ENCODE results near the gene DAAM2.

Gene DAAM2

DNA sequence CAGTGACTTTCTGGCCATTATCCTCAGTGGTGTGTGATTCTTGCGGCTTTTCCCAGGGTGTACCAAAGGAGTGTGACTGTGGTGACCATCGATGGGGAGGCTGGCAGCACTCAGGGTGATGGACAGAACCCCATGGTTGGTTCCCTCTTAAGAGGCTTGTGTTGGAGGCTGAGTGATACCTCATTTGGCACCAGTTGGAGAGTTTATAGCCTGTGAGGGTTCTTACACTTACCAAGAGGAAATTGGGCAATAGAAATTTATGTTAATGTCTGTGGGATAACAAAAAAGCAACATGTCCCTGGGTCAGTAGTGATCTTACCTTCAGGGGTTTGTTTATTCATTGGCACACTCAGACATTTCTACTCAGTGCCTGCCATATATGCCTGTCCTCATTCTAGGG is 37.2 kb downstream of the DAAM2 start:
- H3K9me3 ChIP-seq (ENCODE audit: insufficient read depth, low read depth, low read length): no peaks in the 10 kb centered on the region
- no peaks in the 10 kb centered on the region for H3K4me1 ChIP-seq (ENCODE audit: insufficient read depth, low read length, poor library complexity, severe bottlenecking)
- H3F3A ChIP-seq (ENCODE audit: low read depth): no peaks in the 10 kb centered on the region
- H3K4me2 ChIP-seq (ENCODE audit: low read depth, low read length, poor library complexity, severe bottlenecking): no peak overlapping the region
- no peak overlapping the region for H3K4me3 ChIP-seq (ENCODE audit: low read length, poor library complexity, severe bottlenecking)
- H3K36me3 ChIP-seq (ENCODE audit: insufficient read depth, low read length): no peaks in the 10 kb centered on the region
- no peak overlapping the region for H2AFZ ChIP-seq (ENCODE audit: low read length)
- no peaks in the 10 kb centered on the region for H3K79me2 ChIP-seq (ENCODE audit: insufficient read depth, low read length)
- no peaks in the 10 kb centered on the region for H4K20me1 ChIP-seq (ENCODE audit: insufficient read depth, low read length, poor library complexity, severe bottlenecking)
- H3K9ac ChIP-seq (ENCODE audit: low read depth, low read length, poor library complexity, severe bottlenecking): no peak overlapping the region
- H3K9me2 ChIP-seq (replicated peaks; ENCODE audit: low read depth, low read length): no peaks in the 10 kb centered on the region
- TF ChIP-seq EZH2phosphoT487 (IDR thresholded peaks at IDR 0.05; ENCODE audit: borderline replicate concordance) (no peak), CTCF (conservative IDR thresholded peaks at IDR 0.05; ENCODE audit: low read length) (no peak)
- H3K27me3 ChIP-seq (ENCODE audit: insufficient read depth, low read length, poor library complexity, severe bottlenecking): no peaks in the 10 kb centered on the region

DNA sequence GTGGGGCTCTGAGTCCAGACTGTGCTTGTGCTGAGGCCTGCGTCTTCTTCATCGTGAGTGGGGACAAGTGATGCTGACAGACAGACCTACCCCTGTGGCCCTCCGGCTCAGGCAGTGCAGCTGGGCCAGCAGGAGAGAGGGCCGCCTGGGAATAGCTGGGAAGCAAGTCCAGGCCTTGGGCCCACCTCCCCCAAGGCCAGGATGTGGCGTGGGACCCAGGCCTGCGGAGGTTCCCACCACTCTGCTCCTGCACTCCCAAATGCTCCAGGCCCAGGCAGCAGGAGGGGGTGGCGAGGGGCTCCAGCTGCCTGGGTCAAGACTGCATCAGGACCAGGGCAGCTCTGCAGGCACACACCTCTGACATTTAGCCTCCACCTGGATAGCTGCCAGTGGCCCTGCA is 38.3 kb downstream of the DAAM2 start:
- Histone ChIP-seq H3K79me2 (ENCODE audit: insufficient read depth, low read length) (no peaks in the 10 kb centered on the region), H2AFZ (ENCODE audit: low read length) (no peak overlapping the region), H3K4me2 (ENCODE audit: low read depth, low read length, poor library complexity, severe bottlenecking) (no peak overlapping the region), H3K4me1 (ENCODE audit: insufficient read depth, low read length, poor library complexity, severe bottlenecking) (no peaks in the 10 kb centered on the region), H3K4me3 (ENCODE audit: low read length, poor library complexity, severe bottlenecking) (no peak overlapping the region), H3K9me2 (replicated peaks; ENCODE audit: low read depth, low read length) (no peaks in the 10 kb centered on the region), H3K36me3 (ENCODE audit: insufficient read depth, low read length) (no peaks in the 10 kb centered on the region), H4K20me1 (ENCODE audit: insufficient read depth, low read length, poor library complexity, severe bottlenecking) (no peaks in the 10 kb centered on the region), H3F3A (ENCODE audit: low read depth) (no peaks in the 10 kb centered on the region), H3K9me3 (ENCODE audit: insufficient read depth, low read depth, low read length) (no peaks in the 10 kb centered on the region), H3K27me3 (ENCODE audit: insufficient read depth, low read length, poor library complexity, severe bottlenecking) (no peaks in the 10 kb centered on the region), H3K9ac (ENCODE audit: low read depth, low read length, poor library complexity, severe bottlenecking) (no peak overlapping the region)
- TF ChIP-seq EZH2phosphoT487 (IDR thresholded peaks at IDR 0.05; ENCODE audit: borderline replicate concordance) (no peak), CTCF (conservative IDR thresholded peaks at IDR 0.05; ENCODE audit: low read length) (no peak)

DNA sequence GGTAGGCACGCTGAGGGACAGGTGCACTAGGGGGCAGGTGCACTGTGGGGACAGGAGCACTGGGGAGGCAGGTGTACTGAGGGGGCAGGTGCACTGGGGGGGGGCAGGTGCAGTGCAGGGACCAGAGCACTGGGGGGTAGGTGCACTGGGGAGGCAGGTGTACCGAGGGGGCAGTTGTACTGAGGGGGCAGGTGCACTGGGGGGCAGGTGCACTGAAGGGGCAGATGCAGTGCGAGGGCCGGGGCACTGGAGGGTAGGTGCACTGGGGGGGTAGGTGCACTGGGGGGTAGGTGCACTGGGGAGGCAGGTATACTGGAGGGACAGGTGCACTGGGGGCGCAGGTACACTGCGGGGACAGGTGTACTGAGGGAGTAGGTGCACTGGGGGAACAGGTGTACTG is 39.5 kb downstream of the DAAM2 start:
- no peaks in the 10 kb centered on the region for H3F3A ChIP-seq (ENCODE audit: low read depth)
- H3K27me3 ChIP-seq (ENCODE audit: insufficient read depth, low read length, poor library complexity, severe bottlenecking): no peaks in the 10 kb centered on the region
- no peak overlapping the region for H3K9ac ChIP-seq (ENCODE audit: low read depth, low read length, poor library complexity, severe bottlenecking)
- H4K20me1 ChIP-seq (ENCODE audit: insufficient read depth, low read length, poor library complexity, severe bottlenecking): no peaks in the 10 kb centered on the region
- TF ChIP-seq CTCF (conservative IDR thresholded peaks at IDR 0.05; ENCODE audit: low read length) (no peak), EZH2phosphoT487 (IDR thresholded peaks at IDR 0.05; ENCODE audit: borderline replicate concordance) (no peak)
- H3K9me2 ChIP-seq (replicated peaks; ENCODE audit: low read depth, low read length): no peaks in the 10 kb centered on the region
- no peak overlapping the region for H3K4me2 ChIP-seq (ENCODE audit: low read depth, low read length, poor library complexity, severe bottlenecking)
- no peaks in the 10 kb centered on the region for H3K4me1 ChIP-seq (ENCODE audit: insufficient read depth, low read length, poor library complexity, severe bottlenecking)
- no peaks in the 10 kb centered on the region for H3K79me2 ChIP-seq (ENCODE audit: insufficient read depth, low read length)
- no peak overlapping the region for H2AFZ ChIP-seq (ENCODE audit: low read length)
- H3K36me3 ChIP-seq (ENCODE audit: insufficient read depth, low read length): no peaks in the 10 kb centered on the region
- no peaks in the 10 kb centered on the region for H3K9me3 ChIP-seq (ENCODE audit: insufficient read depth, low read depth, low read length)
- H3K4me3 ChIP-seq (ENCODE audit: low read length, poor library complexity, severe bottlenecking): no peak overlapping the region

Measured in Loucy (cell line).